CD14-positive monocyte (primary cell): ENCODE data around the gene EDN2. TPM values are rescaled to one million over a fixed set of nuclear protein-coding genes. Genes with fewer than 3 reads are reported as not detected.

Experiments used
- DNase-seq, 3 donors: peaks; one replicate each; pipeline ENCODE4 v3.0.0-alpha.2; 2011 to 2022
- H2AFZ ChIP-seq: 2 replicates; pipeline ENCODE4 v1.6.0; 2012; ENCODE audit warnings: mild to moderate bottlenecking, low read depth, low read length, inconsistent platforms; ENCODE audit not compliant: insufficient read depth, poor library complexity, severe bottlenecking
- H3K27ac ChIP-seq, 2 donors: 1 replicate in 1 of 2; 2 replicates in 1 of 2; pipeline ENCODE4 v1.5.1; 2012 to 2013; ENCODE audit warnings: low read length in 2 of 2, control low read depth in 1 of 2, inconsistent platforms in 1 of 2, low read depth in 1 of 2, mild to moderate bottlenecking in 1 of 2
- H3K27me3 ChIP-seq, 2 donors: one replicate each; pipeline versions ENCODE4 v1.6.0 to v1.6.1; 2011 to 2013; ENCODE audit warnings: low read length in 2 of 2; ENCODE audit not compliant: control insufficient read depth in 2 of 2, insufficient read depth in 2 of 2
- H3K36me3 ChIP-seq, 2 donors: replicated peaks in 1 of 2; 1 replicate in 1 of 2; 2 replicates in 1 of 2; pipeline versions ENCODE4 v1.5.1 to v1.6.1; 2012 to 2013; ENCODE audit warnings: low read length in 2 of 2, control low read depth in 1 of 2, inconsistent platforms in 1 of 2, mild to moderate bottlenecking in 1 of 2; ENCODE audit not compliant: insufficient read depth in 2 of 2, control insufficient read depth in 1 of 2
- H3K4me1 ChIP-seq, 2 donors: 1 replicate in 1 of 2; 2 replicates in 1 of 2; pipeline versions ENCODE4 v1.5.1 to v1.6.1; 2012 to 2013; ENCODE audit warnings: low read length in 2 of 2, control low read depth in 1 of 2, inconsistent platforms in 1 of 2, mild to moderate bottlenecking in 1 of 2, moderate library complexity in 1 of 2; ENCODE audit not compliant: insufficient read depth in 2 of 2, control insufficient read depth in 1 of 2
- H3K4me2 ChIP-seq: replicated peaks from 2 replicates; pipeline ENCODE3; 2012; ENCODE audit warnings: low read length, moderate library complexity, mild to moderate bottlenecking; ENCODE audit not compliant: poor library complexity, severe bottlenecking; ENCODE audit errors: extremely low read depth
- H3K4me3 ChIP-seq, 3 experiments: fragments of 200-600 bp in 1 of 3; sonication (generic) in 1 of 3; replicated peaks in 1 of 3; 1 replicate in 2 of 3; 2 replicates in 1 of 3; pipeline ENCODE4 v1.5.1; 2011 to 2013; ENCODE audit warnings: low read length in 3 of 3, mild to moderate bottlenecking in 3 of 3, control low read depth in 2 of 3, low read depth in 2 of 3, inconsistent platforms in 1 of 3, moderate library complexity in 1 of 3
- H3K79me2 ChIP-seq: 2 replicates; pipeline ENCODE4 v1.6.0; 2012; ENCODE audit warnings: mild to moderate bottlenecking, control low read depth, inconsistent platforms, low read length, moderate library complexity; ENCODE audit not compliant: insufficient read depth
- H3K9ac ChIP-seq: 2 replicates; pipeline ENCODE4 v1.6.0; 2017; ENCODE audit warnings: low read length, mild to moderate bottlenecking; ENCODE audit not compliant: insufficient read depth, poor library complexity, severe bottlenecking
- H3K9me3 ChIP-seq, 2 donors: replicated peaks in 1 of 2; 1 replicate in 1 of 2; 2 replicates in 1 of 2; pipeline versions ENCODE4 v1.5.1 to v1.6.1; 2012 to 2013; ENCODE audit warnings: low read length in 2 of 2, control low read depth in 1 of 2; ENCODE audit not compliant: control insufficient read depth in 1 of 2, insufficient read depth in 1 of 2
- H4K20me1 ChIP-seq: 2 replicates; pipeline ENCODE4 v1.6.0; 2012; ENCODE audit warnings: mild to moderate bottlenecking, low read length, control low read depth, moderate library complexity; ENCODE audit not compliant: insufficient read depth
- H3K27ac Mint-ChIP-seq, 7 donors: one replicate each; pipeline ENCODE4 v1.8.0; 2020; ENCODE audit warnings: mild to moderate bottlenecking in 7 of 7, mixed read lengths in 7 of 7, moderate library complexity in 6 of 7, inconsistent platforms in 2 of 7
- H3K27me3 Mint-ChIP-seq, 3 donors: one replicate each; pipeline ENCODE4 v1.8.0; 2021 to 2022; ENCODE audit warnings: low read depth in 3 of 3, mild to moderate bottlenecking in 3 of 3, mixed read lengths in 3 of 3, moderate library complexity in 3 of 3, inconsistent platforms in 1 of 3
- H3K36me3 Mint-ChIP-seq, 2 donors: one replicate each; pipeline ENCODE4 v1.8.0; 2020; ENCODE audit warnings: mixed read lengths in 2 of 2, inconsistent platforms in 1 of 2, mild to moderate bottlenecking in 1 of 2
- H3K4me1 Mint-ChIP-seq: one replicate; pipeline ENCODE4 v1.8.0; 2020; ENCODE audit warnings: mild to moderate bottlenecking, mixed read lengths
- H3K4me3 Mint-ChIP-seq, 2 donors: one replicate each; pipeline ENCODE4 v1.8.0; 2020; ENCODE audit warnings: mild to moderate bottlenecking in 2 of 2, mixed read lengths in 2 of 2, moderate library complexity in 1 of 2
- H3K9me3 Mint-ChIP-seq, 7 donors: one replicate each; pipeline ENCODE4 v1.8.0; 2020 to 2022; ENCODE audit warnings: mixed read lengths in 7 of 7, mild to moderate bottlenecking in 6 of 7, moderate library complexity in 6 of 7, inconsistent platforms in 2 of 7
- CTCF ChIP-seq: fragments of 200-600 bp; IDR thresholded peaks from one replicate; pipeline ENCODE4 v1.8.0; 2022; ENCODE audit warnings: antibody characterized with exemption, mild to moderate bottlenecking
- WGBS: methylation state at CpG from one replicate; pipeline ENCODE4 v1.1.5; 2013; ENCODE audit warnings: missing lambda C conversion rate; ENCODE audit not compliant: insufficient coverage; 5-methylcytosine and 5-hydroxymethylcytosine counted together
- intact Hi-C, 2 donors: fragments of 100-400 bp; cut with micrococcal nuclease; formaldehyde crosslinking; loops; one replicate each; pipeline versions ENCODE4 v1.15.0 to v1.15.1; 2023
- polyA plus RNA-seq, 3 donors: library from polyadenylated mRNA; depleted of rRNA in 1 of 3; unstranded in 2 of 3; stranded (reverse) in 1 of 3; fragments of 300-500 nt in 2 of 3; fragments of >200 nt in 1 of 3; fragmentation: Illumina TruSeq in 2 of 3; gene quantifications; 1 replicate in 2 of 3; 2 replicates in 1 of 3; pipeline ENCODE4 v1.2.3, GENCODE V29; 2012 to 2021

The EDN2 gene
- polyA plus RNA-seq, 3 donors, result not detected

- Mint-ChIP-seq H3K4me3 (no peak overlapping the region), H3K9me3 (peaks cover 0 to 2% (median 0%) of the 10 kb centered on the region in 7 donors), H3K4me1 (peaks cover 2% of the 10 kb centered on the region), H3K27ac (no peak overlapping the region), H3K36me3 (peaks cover 30 to 35% of the 10 kb centered on the region in 2 donors), H3K27me3 (peaks cover 0 to 3% (median 0%) of the 10 kb centered on the region in 3 donors)
- H3K9me3 ChIP-seq, result no peaks in the 10 kb centered on the region
- H4K20me1 ChIP-seq, result no peaks in the 10 kb centered on the region
- no peaks in the 10 kb centered on the region for H3K79me2 ChIP-seq
- H3K36me3 ChIP-seq, result peaks cover 30 to 44% of the 10 kb centered on the region in 2 donors
- no peak overlapping the region for H3K27ac ChIP-seq
- intact Hi-C loops, result no loop called here
- WGBS, result 0% methylated on average over 1 of the region's 9 CpGs
- DNase-seq, result no peak
- no peak overlapping the region for H3K4me2 ChIP-seq
- no peak overlapping the region for H3K9ac ChIP-seq
- H3K27me3 ChIP-seq, result no peaks in the 10 kb centered on the region
- no peak overlapping the region for H2AFZ ChIP-seq
- H3K4me3 ChIP-seq, result no peak overlapping the region
- TF ChIP-seq CTCF, result no peak
- H3K4me1 ChIP-seq, result no peaks in the 10 kb centered on the region
Measured at GRCh38 chr1:41509270-41509671, 24.8 kb upstream of the EDN2 start.

- Mint-ChIP-seq H3K4me3 (no peak overlapping the region), H3K27ac (no peak overlapping the region), H3K4me1 (peaks cover 2% of the 10 kb centered on the region), H3K9me3 (peaks cover 0 to 2% (median 0%) of the 10 kb centered on the region in 7 donors), H3K27me3 (peaks cover 0 to 3% (median 0%) of the 10 kb centered on the region in 3 donors), H3K36me3 (peaks cover 26 to 30% of the 10 kb centered on the region in 2 donors)
- WGBS, result 88% methylated on average over 1 of the region's 2 CpGs
- H2AFZ ChIP-seq, result no peak overlapping the region
- no peaks in the 10 kb centered on the region for H3K79me2 ChIP-seq
- no peaks in the 10 kb centered on the region for H3K27me3 ChIP-seq
- H4K20me1 ChIP-seq, result no peaks in the 10 kb centered on the region
- no peak overlapping the region for H3K4me2 ChIP-seq
- intact Hi-C loops, result no loop called here
- no peak for DNase-seq
- H3K4me3 ChIP-seq, result no peak overlapping the region
- H3K4me1 ChIP-seq, result no peaks in the 10 kb centered on the region
- no peak overlapping the region for H3K9ac ChIP-seq
- H3K36me3 ChIP-seq, result peaks cover 27 to 34% of the 10 kb centered on the region in 2 donors
- H3K27ac ChIP-seq, result no peak overlapping the region
- TF ChIP-seq CTCF, result no peak
- no peaks in the 10 kb centered on the region for H3K9me3 ChIP-seq
Measured at GRCh38 chr1:41508290-41508689, 23.8 kb upstream of the EDN2 start.
